GM18505 (cell line): Measurements from ENCODE around the gene LIPC.
"Not testable (repeated sequence)": the region's sequence is repeated elsewhere in the genome, so short reads cannot be mapped to it uniquely, and the experiment has no call there.

Experiments
- ATAC-seq: cut with Tn5 transposase; IDR thresholded peaks from one replicate; pipeline ENCODE4 v1.9.1; 2021; ENCODE audit not compliant: unreplicated experiment
- POLR2A ChIP-seq: IDR thresholded peaks from 4 replicates; pipeline ENCODE4 v1.6.1; 2011; ENCODE audit warnings: borderline replicate concordance; ENCODE audit not compliant: insufficient read depth, insufficient read length; ENCODE audit errors: extremely low read depth

The LIPC gene

DNA sequence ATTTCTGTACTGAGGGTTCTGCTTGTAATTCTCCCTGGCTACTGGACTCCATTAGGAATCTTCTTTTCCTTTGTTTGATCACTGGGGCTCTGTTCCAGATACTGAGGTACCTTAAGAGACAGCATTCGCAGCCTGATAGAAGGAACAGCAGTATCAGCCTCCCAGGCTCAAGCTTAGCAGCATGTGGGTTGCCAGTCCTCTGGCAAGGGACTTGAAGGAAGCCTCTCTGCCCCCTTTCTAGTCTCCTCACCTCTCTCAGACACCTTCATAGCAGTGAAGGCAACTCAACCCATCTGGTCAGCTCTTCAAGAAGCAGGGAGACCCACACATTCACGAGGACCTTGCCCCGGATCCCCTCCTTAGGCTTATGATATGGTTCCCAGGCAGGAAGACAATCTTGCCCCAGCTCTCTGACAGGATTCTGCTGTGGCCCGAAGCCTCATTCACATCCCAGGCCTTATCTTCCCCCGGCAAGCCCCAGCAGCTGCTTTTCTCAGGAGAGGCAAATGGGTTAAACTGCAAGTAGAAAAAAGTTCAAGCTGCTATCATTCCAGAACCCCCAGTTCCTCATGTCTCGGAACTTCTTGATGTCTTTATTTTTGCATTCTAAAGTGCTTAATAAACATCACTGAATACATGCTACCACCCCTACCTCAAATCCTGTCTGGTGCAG is 153.1 kb downstream of the LIPC start:
- TF ChIP-seq POLR2A, result no peak
- ATAC-seq, result no peak

DNA sequence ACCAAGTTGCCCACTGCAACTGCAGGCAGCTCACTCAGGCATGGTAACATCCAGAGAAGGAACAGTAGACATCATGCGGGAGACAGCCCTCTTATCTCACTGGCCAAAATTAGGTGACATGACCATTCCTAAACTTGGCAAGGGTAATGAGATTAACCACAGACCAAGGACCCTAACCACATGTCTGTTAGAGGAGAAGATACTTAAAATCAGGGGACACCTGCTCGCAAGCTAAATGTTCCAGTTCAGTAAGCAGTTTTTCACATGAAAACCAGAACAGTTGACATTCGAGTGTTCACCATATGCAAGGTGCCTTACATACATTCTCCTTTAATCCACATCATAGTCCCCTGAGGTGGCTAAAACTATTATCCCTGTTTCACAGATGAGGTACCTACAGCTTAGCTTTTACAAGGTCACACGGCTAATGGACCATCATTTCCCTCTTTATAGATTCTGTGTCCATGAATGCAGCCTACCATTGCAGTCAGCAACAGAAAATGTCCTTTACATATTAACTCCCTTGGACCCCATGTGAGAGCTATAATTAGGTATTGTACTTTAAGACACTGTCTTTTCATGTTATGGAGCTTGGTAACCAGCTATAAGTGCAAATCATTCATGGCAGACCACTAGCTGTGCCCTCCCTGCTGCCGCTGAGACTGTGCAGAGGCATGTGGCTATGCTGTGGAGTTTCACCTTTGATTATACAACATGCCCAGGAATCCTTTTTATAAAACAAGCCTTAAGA is 154.1 kb downstream of the LIPC start:
- no peak for TF ChIP-seq POLR2A
- no peak for ATAC-seq

DNA sequence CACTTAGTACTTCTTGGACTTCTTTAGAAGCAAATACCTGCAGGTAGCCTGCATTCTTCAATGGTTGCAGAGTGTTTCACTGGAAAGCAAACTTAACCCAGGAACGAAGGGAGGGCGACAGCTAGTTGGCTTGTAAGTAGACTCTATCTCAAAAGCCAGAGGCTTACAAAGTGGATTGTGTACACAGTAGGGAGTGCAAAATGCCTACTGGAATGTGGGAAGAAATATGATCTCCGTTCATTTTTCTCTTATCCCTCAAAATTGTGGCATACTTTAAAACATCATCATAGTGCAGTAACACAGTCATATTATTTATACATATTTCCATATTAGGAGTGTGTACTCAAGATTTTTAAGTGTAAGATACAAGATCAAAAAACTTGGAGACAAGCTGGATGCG is 155.7 kb downstream of the LIPC start:
- TF ChIP-seq POLR2A, result no peak

DNA sequence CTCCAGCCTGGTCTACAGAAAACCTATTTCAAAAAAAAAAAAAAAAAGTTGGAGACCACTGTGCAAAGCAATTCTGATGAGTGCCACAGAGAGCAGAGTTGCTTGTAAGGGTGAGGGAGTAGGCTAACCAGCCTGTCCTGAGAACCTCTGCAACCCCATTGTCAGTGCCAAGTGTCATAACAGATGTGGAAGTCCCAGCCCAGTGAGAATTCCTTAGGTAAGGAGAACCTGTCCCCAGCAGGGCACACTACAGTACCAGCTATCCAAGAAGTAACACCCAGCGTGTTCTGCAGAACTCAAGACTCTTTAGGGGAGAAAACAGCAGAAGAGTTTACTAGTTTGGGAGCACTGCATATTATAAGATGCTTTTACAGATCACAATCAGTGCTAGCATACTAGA is 156.3 kb downstream of the LIPC start:
- TF ChIP-seq POLR2A, result no peak

More for the DNA sequence above, 155.7 kb downstream of the LIPC start:
- ATAC-seq, result no peak

DNA sequence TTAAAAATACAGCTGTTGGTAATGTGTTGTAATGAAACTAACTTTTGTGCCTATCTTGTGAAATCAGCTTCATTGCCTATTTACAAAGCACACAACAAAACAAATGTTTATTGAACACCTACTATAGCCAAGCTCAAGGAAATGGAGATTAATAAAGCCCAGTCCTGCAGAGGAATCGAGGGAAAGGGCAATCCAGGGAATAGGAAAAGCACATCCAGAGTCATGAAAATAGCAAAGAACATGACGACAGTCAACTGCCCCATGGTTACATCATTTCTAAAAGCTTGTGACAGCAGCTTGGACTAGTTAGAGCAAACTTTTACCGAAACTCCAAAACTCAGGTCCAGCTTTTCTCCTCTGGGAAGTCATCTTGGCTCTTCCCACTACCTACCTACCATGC is 157.3 kb downstream of the LIPC start:
- TF ChIP-seq POLR2A, result no peak
- ATAC-seq, result no peak

More for the DNA sequence above, 156.3 kb downstream of the LIPC start:
- no peak for ATAC-seq

DNA sequence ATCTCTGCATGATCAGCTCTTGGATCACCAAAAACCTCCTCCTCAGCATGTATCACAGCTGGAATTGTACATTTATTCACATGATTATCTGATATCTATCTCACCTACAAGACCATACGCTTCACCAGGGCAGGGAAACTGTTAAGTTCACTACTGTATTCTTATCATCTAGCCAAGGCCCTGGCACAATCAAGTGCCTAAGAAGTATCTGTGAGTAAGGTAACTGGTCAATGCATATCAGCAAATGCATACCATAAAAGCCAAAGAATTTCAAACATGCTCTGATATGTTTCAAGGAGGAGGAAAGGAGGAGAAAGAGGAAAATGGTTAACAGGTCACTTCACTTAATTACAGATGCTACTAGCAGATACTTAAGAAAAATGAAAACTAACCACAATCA is 158.4 kb downstream of the LIPC start:
- no peak for TF ChIP-seq POLR2A
- no peak for ATAC-seq

DNA sequence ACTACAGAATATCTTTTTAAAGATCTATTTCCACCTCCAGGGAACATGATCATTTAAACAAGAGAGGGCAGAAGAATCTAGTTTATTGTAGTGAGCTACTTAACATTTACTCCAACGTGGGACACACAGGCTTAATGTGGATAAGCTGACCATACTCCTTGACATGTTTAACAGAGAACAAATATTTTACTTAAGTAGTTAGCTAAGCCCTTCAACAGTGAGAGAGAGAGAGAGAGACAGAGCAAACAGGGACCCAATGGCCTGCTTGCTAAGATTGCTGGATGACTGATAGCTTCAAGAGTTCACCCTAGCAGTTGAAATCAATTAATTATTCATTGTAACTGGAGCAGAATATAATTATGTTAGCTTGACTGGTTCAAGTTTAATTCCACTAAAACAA is 159.1 kb downstream of the LIPC start:
- no peak for TF ChIP-seq POLR2A
- ATAC-seq, result no peak

DNA sequence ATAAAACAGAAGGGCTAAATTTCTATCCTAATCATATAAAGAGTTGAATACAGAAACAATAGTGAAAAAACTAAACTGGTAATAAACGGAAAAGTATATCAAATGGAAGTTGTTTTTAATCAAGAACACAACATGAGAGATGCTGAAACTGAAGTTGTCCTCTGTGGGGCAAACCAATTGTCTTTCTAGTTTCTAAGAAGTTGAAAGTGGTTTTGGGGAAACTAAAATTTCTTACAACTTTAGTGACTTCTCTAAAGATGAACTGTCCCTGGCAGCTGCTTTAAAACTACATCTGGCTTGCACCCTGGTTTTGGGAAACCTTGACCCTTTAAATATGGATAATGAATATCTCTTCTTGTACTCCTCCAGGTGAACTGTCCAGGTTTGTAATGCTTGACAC is 162.1 kb downstream of the LIPC start:
- no peak for TF ChIP-seq POLR2A
- no peak for ATAC-seq

DNA sequence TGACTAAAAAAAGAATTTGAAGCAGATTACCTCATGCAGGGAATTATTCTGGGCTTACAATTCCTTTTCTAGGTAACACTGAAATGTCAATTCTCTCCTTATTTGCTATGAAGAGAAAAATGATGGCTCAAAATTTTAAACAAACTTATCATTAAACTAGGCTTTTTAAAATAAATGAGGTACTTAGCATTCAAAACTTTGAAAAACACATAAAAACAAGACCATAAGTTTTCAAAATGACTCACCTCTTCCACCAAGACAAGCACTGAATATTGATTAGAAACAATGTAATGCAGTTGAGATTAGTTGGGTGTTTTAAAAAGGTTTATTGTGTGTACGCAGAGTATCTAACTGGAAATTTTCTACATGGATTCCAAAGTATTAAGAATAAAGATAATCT is 163.1 kb downstream of the LIPC start:
- ATAC-seq, result no peak
- TF ChIP-seq POLR2A, result no peak

DNA sequence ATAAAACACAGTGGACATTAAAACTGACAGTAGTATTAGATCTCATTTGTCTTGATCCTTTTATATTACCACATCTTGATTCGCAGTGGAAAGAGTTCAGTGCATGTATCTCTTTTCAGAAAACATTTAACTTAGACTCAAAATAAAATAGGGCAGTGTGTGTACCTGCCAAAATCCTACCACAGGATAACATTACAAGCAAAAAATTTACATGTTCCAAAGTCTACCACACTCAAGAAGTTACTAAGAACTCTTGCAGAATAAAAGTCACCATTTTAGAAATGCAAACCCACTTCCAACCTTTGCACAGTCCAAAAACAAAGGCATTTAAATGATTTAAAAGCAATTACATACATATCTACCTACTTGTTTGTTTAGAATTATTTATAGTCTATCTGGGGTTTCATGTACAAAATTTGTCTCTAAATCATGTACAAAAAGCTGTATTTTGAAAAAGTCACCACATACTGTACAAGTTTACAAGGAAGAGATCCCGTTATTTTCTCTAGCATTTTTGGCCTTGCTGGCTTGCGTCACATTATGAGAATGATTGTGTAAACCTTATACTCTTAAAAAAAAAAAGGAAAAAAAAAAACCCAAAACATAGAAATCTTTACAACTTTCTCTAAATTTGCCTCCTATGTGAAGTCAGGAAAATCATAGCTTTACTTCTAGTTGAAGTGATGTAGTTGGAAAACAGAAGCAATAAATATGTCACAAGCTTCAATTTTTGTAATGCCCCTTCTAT is 163.9 kb downstream of the LIPC start:
- no peak for TF ChIP-seq POLR2A
- no peak for ATAC-seq

DNA sequence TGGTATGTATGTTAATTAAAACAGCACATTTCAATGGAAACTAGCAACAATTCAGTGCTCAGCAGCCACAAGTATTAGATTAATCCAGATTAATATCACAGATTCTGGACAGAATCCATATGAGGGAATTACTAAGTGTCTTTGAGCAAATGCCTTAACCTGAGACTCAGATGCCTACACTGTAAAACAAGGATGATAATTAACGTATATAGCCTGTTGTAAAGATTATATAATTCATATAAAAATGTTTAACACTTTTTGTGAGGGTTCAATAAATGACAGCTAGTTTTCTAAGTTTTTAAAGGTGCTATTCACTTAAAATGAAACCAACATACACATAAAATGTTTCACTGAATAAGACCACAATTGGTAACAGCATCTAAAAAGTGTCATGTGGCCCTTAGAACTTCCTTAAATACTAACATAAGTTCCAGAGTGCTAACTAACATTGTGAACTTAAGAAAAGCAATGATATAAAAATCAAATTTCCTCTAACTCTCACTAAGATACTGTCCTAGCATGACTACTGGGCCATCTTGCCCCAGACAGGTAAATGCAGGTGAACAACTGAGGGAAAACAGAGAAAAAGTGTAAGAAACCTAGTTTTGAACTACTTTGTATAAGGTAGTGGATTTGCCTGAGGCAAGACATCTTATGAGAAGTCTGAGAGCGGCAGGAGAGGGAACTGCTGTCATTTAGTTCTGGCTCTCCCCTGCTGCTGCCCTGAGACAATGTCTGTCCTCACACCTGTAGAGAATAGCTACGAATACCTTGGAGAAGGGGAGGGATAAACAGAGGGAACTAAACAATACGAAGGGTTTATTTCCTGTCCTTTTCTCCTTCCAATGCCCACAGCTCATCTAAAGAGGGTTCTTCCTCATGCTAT is 166.4 kb downstream of the LIPC start:
- ATAC-seq, result no peak
- TF ChIP-seq POLR2A, result no peak

DNA sequence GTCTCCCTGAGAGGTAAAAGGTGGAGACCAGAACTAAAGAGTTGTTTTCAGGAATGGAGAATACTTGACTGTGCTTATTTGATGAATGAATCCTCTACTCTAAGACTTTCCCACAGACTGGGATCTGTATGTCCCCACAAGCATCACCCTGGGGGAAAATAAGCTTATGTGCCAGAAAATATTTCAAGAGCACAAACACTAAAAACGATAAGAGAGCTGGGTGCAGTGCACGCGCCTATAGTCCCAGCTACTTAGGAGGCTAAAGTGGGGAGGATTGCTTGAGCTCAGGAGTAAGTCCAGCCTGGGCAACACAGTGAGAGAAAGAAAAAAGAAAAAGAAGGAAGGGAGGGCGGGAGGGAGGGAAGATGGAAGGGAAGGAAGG is 167.0 kb downstream of the LIPC start:
- no peak for TF ChIP-seq POLR2A

DNA sequence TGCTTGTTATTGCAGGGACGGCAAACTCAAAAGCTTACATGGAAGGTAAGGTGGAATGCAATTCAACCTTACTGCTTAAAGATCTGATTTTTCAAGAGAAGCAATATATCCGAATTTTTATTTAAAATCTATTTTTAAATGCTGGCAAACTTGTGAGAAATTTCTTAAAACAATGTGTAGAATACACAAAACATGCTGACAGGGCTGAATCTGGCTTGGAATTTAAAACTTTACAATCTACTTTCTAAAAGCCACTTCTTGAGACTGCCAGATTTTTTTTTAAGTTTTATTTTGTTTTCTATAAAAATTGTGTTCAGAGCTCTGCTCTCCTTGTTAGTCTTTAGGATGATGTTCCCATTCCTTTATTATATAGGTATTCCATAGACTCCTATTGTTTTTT is 171.0 kb downstream of the LIPC start:
- no peak for TF ChIP-seq POLR2A
- ATAC-seq, result no peak

More for the DNA sequence above, 167.0 kb downstream of the LIPC start:
- ATAC-seq, result no peak

DNA sequence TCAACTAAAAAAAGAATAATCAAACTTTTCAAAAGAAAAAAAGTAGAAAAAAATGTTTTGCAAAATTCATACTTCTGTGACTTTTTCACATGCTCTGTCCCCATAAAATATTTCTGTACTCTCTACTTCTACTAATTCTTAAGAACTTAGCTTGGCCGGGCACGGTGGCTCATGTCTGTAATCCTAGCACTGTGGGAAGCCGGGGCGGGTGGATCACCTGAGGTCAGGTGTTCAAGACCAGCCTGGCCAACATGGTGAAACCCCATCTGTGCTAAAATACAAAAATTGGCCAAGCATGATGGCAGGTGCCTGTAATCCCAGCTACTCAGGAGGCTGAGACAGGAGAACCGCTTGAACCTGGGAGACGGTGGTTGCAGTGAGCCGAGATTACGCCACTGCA is 172.1 kb downstream of the LIPC start:
- ATAC-seq, result not testable (repeated sequence)
